Measurements from ENCODE around the gene RHBDL3.

The RHBDL3 gene

DNA sequence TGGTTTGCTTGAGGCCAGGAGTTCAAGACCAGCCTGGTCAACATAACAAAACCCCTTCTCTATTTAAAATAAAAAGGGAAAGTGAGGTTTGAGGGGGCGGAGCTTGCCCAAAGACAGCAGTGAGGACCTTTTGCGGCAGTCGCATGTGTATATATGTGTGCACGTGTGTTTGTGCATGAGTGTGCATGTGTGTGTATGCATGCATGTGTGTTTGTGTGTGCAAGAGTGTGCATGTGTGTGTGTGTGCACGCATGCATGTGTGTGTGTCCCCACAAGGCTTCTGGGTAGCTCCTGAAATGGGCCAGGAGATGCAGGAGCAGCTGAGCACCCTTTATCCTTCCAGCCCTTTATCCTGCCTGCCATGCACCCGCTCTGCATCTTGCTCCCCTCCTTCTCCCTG lies 9.0 kb downstream of the RHBDL3 start:
- H3K4me1 ChIP-seq (ENCODE audit: control insufficient read depth in 1 of 2, insufficient read depth in 1 of 2, low read depth in 1 of 2, low read length in 1 of 2): no peaks in the 10 kb centered on the region
- H3K9me3 ChIP-seq: no peaks in the 10 kb centered on the region
- TF ChIP-seq, protein P1, sequence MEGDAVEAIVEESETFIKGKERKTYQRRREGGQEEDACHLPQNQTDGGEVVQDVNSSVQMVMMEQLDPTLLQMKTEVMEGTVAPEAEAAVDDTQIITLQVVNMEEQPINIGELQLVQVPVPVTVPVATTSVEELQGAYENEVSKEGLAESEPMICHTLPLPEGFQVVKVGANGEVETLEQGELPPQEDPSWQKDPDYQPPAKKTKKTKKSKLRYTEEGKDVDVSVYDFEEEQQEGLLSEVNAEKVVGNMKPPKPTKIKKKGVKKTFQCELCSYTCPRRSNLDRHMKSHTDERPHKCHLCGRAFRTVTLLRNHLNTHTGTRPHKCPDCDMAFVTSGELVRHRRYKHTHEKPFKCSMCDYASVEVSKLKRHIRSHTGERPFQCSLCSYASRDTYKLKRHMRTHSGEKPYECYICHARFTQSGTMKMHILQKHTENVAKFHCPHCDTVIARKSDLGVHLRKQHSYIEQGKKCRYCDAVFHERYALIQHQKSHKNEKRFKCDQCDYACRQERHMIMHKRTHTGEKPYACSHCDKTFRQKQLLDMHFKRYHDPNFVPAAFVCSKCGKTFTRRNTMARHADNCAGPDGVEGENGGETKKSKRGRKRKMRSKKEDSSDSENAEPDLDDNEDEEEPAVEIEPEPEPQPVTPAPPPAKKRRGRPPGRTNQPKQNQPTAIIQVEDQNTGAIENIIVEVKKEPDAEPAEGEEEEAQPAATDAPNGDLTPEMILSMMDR (IDR thresholded peaks at IDR 0.05): no peak
- H3K36me3 ChIP-seq: no peaks in the 10 kb centered on the region
- H3K27ac ChIP-seq: no peak overlapping the region
- H3K27me3 ChIP-seq: peaks cover 74% of the 10 kb centered on the region
- H3K4me3 ChIP-seq (ENCODE audit: low read depth in 1 of 2, low read length in 1 of 2): no peak overlapping the region

DNA sequence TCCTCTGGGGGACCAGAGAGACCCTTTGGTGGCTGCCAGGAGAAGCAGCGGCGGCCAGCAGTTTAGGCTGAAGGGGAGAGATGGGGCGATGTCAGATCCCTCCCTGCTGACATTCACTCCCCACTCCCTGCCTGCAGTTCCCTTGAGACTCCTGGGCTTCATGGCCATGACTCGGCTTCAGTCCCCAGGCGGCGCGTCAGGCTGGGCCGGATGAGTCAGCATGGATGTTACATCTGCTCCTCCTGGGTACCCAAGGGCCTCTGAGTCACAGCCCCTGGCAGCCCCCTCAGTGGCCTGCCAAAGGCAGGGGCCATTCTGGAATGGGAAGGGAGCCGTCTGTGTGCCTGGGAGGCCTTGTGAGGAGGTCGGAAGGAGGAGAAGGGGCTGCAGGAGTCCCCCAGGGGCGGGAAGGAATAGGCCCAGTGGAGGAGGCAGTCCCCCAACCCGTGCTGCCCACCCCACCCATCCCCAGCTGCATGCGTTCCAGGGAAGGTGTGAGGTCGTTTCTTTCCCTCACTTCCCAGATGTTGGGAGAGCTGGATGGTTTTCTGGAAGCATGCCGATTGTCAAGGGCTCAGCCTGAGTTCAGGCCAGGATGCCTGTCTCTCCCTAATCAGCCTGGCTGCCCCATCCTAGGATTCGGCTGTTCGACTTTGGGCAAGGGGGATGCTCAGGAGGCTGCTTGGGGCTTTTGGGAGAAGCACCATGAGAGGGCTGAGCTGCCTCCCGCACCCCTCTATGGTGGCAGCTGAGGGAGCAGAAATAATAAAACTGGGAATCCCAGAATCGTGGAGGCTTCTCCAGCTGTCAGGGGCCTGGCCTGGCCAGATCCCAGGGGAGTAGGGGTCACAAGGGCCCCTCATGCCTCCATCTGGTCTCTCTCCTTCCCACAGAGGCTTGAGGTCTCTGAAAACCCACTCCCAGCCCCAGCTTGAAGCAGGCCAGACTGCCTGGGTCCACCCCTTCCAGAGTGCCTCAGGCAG lies 9.7 kb downstream of the RHBDL3 start:
- no peak overlapping the region for H3K27ac ChIP-seq

DNA sequence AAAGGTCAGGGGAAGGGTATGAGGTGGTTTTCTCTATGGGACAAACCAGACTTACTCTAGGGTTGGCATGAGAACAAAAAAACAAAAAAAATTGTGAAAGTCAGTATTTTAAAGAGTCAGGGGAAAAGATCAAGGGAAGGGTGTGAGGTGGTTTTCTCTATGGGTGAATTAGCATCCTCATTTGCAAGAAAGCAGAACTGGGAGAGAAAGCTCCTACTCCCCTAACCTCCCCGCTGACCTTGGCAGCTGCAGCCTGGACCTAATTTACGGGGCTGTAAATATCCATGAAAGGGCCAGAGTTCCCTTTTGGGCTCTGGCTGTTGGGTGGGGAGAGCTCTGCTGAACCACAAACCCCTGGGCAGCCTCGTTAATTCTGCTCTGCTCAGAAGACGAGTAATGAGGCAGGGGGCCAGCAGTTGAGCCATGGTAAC lies 10.6 kb downstream of the RHBDL3 start:
- Histone ChIP-seq H3K9me3 (no peaks in the 10 kb centered on the region), H3K36me3 (no peaks in the 10 kb centered on the region), H3K4me3 (ENCODE audit: low read depth in 1 of 2, low read length in 1 of 2) (no peak overlapping the region), H3K27ac (no peak overlapping the region), H3K4me1 (ENCODE audit: control insufficient read depth in 1 of 2, insufficient read depth in 1 of 2, low read depth in 1 of 2, low read length in 1 of 2) (no peaks in the 10 kb centered on the region), H3K27me3 (peaks cover 59% of the 10 kb centered on the region)
- TF ChIP-seq, protein P1 (IDR thresholded peaks at IDR 0.05): no peak

More for the DNA sequence above, 9.7 kb downstream of the RHBDL3 start:
- Histone ChIP-seq H3K4me3 (ENCODE audit: low read depth in 1 of 2, low read length in 1 of 2) (no peak overlapping the region), H3K9me3 (no peaks in the 10 kb centered on the region), H3K4me1 (ENCODE audit: control insufficient read depth in 1 of 2, insufficient read depth in 1 of 2, low read depth in 1 of 2, low read length in 1 of 2) (no peaks in the 10 kb centered on the region), H3K36me3 (no peaks in the 10 kb centered on the region), H3K27me3 (peaks cover 67% of the 10 kb centered on the region)
- TF ChIP-seq, protein P1 (IDR thresholded peaks at IDR 0.05): no peak

DNA sequence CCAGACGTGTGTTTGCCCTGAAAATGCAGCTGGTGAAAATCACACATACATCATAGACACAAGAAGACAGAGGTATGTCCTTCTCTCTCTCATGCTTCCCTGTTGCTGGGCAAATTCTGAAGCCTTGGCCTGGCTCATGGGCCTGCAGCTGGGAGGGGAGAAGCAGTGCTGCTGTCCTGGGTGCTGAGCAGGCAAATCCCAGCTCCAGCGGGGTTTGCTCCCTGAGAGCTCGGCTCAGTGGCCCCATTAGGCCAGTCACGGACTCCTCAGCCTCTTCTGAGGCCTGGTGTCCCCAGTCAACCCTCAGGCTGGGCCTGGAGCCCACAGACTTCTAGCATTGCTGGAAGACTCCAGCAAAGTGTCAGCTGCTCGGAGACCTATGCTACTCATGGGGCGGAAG lies 11.7 kb downstream of the RHBDL3 start:
- no peaks in the 10 kb centered on the region for H3K4me1 ChIP-seq (ENCODE audit: control insufficient read depth in 1 of 2, insufficient read depth in 1 of 2, low read depth in 1 of 2, low read length in 1 of 2)
- no peaks in the 10 kb centered on the region for H3K9me3 ChIP-seq
- peaks cover 48% of the 10 kb centered on the region for H3K27me3 ChIP-seq
- TF ChIP-seq, protein P1 (IDR thresholded peaks at IDR 0.05): no peak
- H3K4me3 ChIP-seq (ENCODE audit: low read depth in 1 of 2, low read length in 1 of 2): no peak overlapping the region
- no peaks in the 10 kb centered on the region for H3K36me3 ChIP-seq
- no peak overlapping the region for H3K27ac ChIP-seq

DNA sequence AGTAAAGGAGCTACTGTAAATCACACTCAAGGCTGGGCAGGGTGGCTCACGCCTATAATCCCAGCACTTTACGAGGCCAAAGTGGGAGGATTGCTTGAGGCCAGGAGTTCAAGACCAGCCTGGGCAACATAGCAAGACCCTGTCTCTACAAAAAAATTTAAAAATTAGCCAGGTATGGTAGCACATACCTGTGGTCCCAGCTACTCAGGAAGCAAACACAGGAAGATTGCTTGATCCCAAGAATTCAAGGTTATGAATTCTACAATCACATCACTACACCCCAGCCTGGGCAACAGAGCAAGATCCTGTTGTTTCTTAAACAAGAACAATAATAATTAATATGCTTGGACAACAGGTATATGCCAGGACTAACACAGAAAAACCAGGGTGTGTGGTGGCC lies 13.2 kb downstream of the RHBDL3 start:
- TF ChIP-seq, protein P1 (IDR thresholded peaks at IDR 0.05): no peak
- Histone ChIP-seq H3K27ac (no peak overlapping the region), H3K4me1 (ENCODE audit: control insufficient read depth in 1 of 2, insufficient read depth in 1 of 2, low read depth in 1 of 2, low read length in 1 of 2) (no peaks in the 10 kb centered on the region), H3K36me3 (no peaks in the 10 kb centered on the region), H3K4me3 (ENCODE audit: low read depth in 1 of 2, low read length in 1 of 2) (no peak overlapping the region), H3K27me3 (peaks cover 38% of the 10 kb centered on the region), H3K9me3 (no peaks in the 10 kb centered on the region)
